ES-I3 (cell line): ENCODE measurements around the gene MITD1.
A peak's percentile ranks its signal among the peaks of the same experiment; 100 is the strongest.
"Not testable (repeated sequence)": the region's sequence is repeated elsewhere in the genome, so short reads cannot be mapped to it uniquely, and the experiment has no call there.

ENCODE experiments used
- H3K36me3 ChIP-seq: 2 replicates; pipeline ENCODE4 v1.6.1; 2013; ENCODE audit warnings: mild to moderate bottlenecking, low read length, control low read depth, moderate library complexity; ENCODE audit not compliant: insufficient read depth
- H3K4me1 ChIP-seq: 2 replicates; pipeline ENCODE4 v1.6.1; 2013; ENCODE audit warnings: mild to moderate bottlenecking, control low read depth, low read length; ENCODE audit not compliant: insufficient read depth
- H3K9ac ChIP-seq: 2 replicates; pipeline ENCODE4 v1.6.1; 2013; ENCODE audit warnings: low read depth, mild to moderate bottlenecking, low read length, moderate library complexity
- H3K9me3 ChIP-seq: 2 replicates; pipeline ENCODE4 v1.6.1; 2013; ENCODE audit warnings: mild to moderate bottlenecking, low read length, moderate library complexity; ENCODE audit not compliant: control insufficient read depth, insufficient read depth

MITD1 gene

DNA sequence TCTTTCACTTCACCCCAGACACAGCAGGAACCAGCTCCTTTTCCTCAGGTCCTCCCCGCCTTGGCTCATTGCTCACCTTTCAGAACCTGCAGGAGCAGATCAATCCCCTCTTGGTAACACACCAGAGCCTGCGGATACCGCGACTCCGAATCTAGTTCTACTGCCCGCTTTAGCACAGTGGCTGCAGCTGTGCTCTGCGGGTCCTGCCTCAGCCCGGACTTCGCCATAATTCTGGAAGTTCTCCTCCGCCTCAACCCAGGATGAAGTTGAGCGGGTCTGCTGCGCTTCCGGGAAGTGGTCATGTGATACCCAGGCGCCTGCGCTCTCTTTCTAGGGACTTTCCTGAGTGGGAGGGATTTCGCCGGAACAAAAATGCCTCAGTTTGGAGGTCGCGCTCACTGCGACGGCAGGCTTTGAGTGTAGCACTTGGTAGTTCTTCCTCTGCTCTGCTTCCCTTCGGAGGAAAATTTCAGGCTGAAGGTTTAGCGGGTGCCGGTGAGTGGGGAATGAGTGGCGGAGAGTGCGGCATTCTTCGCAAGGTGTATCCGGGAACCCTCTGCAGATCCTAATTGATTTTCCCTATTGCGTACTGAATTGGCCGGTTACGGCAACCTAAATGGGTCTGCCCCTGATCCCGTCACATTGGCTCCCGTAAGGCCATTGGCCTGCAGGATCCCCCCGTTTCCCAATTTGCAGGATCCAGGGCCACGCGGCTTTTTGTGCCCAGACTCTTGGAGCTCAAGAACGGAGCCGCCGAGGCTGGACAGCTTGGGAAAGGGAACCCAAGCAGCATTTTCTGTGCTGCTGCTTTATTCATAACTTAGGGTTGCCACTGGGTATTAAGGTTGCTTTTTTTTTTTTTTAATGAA, at the start of gene MITD1, which contains the start of gene MRPL30:
Gene MITD1, minus strand, starts transcription at position 304 of the 869 bp plus-strand sequence. Its CDS starts 77 bp downstream, at position 227.
Gene MRPL30, plus strand, starts transcription at position 430 of the 869 bp plus-strand sequence. CDS start 5,020 bp downstream, outside the sequence.
- no peaks in the 10 kb centered on the region for H3K9me3 ChIP-seq
- H3K36me3 ChIP-seq, result no peaks in the 10 kb centered on the region
- peak within 1 kb of the TSS; percentile 90 for H3K9ac ChIP-seq
- H3K4me1 ChIP-seq, result 0 out of 2 replicates have a peak, but pooled peaks cover 4% of the 10 kb centered on the region

- Histone ChIP-seq H3K9ac (no peak overlapping the region), H3K36me3 (no peaks in the 10 kb centered on the region), H3K9me3 (no peaks in the 10 kb centered on the region), H3K4me1 (no peaks in the 10 kb centered on the region)
These were observed 37.2 kb upstream of the MITD1 start for GRCh38 chr2:99217929-99218501.

DNA sequence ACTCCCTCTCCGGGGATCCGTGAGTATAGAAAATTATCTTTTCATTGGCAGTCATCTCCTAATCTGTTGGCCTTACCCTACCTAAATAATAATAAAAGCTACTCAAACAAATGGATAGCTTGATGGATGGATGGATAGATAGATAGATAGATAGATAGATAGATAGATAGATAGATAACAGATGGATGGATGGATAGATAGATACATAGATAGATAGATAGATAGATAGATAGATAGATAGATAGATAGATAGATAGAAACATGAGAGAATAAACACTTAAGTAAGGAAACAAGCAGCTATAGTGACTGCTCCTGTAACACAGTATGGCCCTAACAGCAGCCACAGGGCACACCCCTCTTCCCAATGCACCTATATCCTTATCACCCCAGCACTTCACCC, 35.2 kb upstream of the MITD1 start:
- H3K4me1 ChIP-seq, result no peaks in the 10 kb centered on the region
- H3K9ac ChIP-seq, result no peak overlapping the region
- no peaks in the 10 kb centered on the region; the same call in 1 of the 2 replicates for H3K9me3 ChIP-seq
- no peaks in the 10 kb centered on the region for H3K36me3 ChIP-seq

GRCh38 chr2:99205491-99205890, 24.6 kb upstream of the MITD1 start:
- Histone ChIP-seq H3K36me3 (peaks cover 6% of the 10 kb centered on the region; the same call in 1 of the 2 replicates), H3K9ac (no peak overlapping the region), H3K4me1 (no peaks in the 10 kb centered on the region), H3K9me3 (peaks cover 10% of the 10 kb centered on the region)

DNA sequence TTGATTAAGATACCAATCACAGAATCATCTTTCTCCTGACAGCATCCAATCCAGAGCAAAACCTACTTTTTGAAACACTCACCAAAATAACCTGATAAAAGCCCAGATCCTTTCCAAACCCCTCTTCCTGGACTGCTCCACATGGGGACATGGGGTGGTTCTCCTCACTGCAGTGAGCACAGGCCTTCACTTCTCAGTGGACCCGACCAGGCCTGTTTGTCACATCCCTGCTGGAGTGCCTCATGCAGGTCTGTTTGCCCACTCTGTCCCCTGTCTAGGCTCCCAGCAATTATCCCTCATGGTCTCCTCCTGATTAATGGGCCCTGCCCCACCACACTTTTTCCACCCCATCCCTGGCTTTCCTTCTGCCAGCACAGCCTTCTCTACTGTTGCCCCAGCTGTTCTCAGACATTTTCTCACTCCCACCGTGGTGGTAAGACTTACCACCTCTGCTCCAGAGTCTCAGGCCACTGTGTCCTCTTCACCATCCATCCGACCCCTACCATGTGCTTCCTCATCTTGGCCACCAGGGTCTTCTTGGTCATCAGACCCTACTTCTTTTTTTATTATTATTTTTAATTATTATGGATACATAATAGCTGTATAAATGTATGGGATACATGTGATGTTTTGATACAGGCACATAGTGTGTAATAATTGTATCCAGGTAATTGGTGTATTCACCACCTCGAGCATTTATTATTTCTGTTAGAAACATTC, 21.3 kb upstream of the MITD1 start:
- no peaks in the 10 kb centered on the region for H3K4me1 ChIP-seq
- H3K36me3 ChIP-seq, result peaks cover 16% of the 10 kb centered on the region
- no peak overlapping the region for H3K9ac ChIP-seq
- peaks cover 10% of the 10 kb centered on the region; the same call in 1 of the 2 replicates for H3K9me3 ChIP-seq

DNA sequence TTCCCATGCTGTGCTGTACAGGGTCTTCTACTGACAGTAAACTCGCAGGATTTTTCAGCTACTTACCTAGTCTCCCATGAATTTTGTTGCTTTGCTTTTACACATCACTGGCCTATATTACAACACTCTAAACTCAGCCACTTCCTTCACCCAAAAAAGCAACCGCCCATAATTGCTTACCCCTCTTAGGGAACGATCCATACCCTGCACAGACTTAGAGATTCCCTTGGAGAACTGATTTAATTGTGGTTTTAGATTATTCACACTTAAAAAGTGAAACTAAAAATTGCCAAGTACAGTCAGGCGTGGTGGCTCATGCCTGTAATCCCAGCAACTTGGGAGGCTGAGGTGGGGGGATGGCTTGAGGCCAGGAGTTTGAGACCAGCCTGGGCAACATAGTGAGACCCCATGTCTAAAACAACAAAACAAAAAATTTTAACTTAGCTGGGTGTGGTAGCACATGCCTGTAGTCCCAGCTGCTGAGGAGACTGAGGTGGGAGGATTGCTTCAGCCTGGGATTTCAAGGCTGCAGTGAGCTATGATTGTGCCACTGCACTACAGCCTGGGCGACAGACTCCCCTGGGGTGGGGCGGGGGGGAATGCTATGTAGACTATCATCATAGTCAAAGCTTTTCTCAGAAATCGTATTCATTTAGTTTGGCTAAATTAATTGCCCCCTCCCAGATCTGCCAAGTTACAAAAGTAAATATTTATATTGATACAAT, 19.4 kb upstream of the MITD1 start:
- H3K9ac ChIP-seq, result no peak overlapping the region
- no peaks in the 10 kb centered on the region for H3K4me1 ChIP-seq
- H3K36me3 ChIP-seq, result peaks cover 22% of the 10 kb centered on the region; the same call in 1 of the 2 replicates
- 0 out of 2 replicates have a peak, but pooled peaks cover 3% of the 10 kb centered on the region for H3K9me3 ChIP-seq

- no peaks in the 10 kb centered on the region for H3K9me3 ChIP-seq
- H3K9ac ChIP-seq, result no peak overlapping the region
- peaks cover 23% of the 10 kb centered on the region; the same call in 1 of the 2 replicates for H3K36me3 ChIP-seq
These were observed 17.4 kb upstream of the MITD1 start for GRCh38 chr2:99198103-99198841.

DNA sequence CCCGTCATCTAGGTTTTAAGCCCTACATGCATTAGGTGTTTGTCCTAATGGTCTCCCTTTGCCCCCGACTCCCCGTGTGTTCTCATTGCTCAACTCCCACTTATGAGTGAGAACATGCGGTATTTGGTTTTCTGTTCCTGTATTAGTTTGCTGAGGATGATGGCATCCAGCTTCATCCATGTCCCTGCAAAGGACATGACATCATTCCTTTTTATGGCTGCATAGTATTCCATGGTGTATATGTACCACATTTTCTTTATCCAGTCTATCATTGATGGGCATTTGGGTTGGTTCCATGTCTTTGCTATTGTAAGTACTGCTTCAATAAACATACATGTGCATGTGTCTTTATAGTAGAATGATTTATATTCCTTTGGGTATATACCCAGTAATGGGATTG, 11.5 kb upstream of the MITD1 start:
- H3K9ac ChIP-seq, H3K4me1 ChIP-seq, H3K9me3 ChIP-seq: not testable (repeated sequence)
- H3K36me3 ChIP-seq, result peaks cover 16% of the 10 kb centered on the region; the same call in 1 of the 2 replicates

More at GRCh38 chr2:99198103-99198841, 17.4 kb upstream of the MITD1 start:
- no peaks in the 10 kb centered on the region for H3K4me1 ChIP-seq

DNA sequence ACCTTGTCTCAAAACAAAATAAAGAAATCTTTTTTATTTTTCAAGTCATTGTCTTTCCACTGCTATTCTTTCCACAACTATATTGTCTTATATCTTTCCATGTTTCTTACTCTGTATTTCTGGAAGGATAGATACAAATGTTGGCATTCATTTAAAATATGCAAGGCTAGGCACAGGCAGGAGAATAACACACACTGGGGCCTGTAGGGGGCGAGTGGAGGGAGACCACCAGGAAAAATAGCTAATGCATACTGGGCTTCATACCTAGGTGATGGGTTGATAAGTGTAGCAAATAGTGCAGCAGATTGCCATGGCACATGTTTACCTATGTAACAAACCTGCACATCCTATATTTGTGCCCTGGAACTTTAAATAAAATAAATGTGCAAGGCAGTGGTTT, 9.7 kb upstream of the MITD1 start:
- Histone ChIP-seq H3K9me3 (no peaks in the 10 kb centered on the region), H3K4me1 (no peaks in the 10 kb centered on the region), H3K9ac (no peak overlapping the region), H3K36me3 (peaks cover 7% of the 10 kb centered on the region; the same call in 1 of the 2 replicates)

DNA sequence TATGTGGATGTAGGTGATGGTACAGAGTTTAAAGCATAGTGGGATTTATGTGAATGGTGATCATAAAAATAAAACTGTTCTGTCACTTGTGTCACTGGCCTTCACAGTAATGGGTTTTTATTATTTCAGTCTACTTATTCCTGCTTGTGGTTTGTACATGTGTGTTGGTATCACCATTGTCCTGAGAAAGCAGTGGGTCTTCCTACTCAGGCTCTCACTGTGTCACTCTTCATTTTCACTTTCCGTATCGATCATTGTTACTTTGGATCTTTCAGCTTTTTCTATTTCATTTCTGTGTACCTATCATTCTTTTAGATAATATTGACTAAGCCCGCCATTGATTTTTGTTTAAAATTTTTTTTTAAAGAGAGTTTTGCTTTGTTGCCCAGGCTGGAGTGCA, 7.5 kb upstream of the MITD1 start:
- no peaks in the 10 kb centered on the region for H3K9me3 ChIP-seq
- H3K36me3 ChIP-seq, result 0 out of 2 replicates have a peak, but pooled peaks cover 4% of the 10 kb centered on the region
- no peaks in the 10 kb centered on the region for H3K4me1 ChIP-seq
- H3K9ac ChIP-seq, result no peak overlapping the region

- Histone ChIP-seq H3K4me1 (0 out of 2 replicates have a peak, but pooled peaks cover 4% of the 10 kb centered on the region), H3K9me3 (no peaks in the 10 kb centered on the region), H3K9ac (no peak overlapping the region), H3K36me3 (0 out of 2 replicates have a peak, but pooled peaks cover 4% of the 10 kb centered on the region)
These were observed 6.2 kb upstream of the MITD1 start for GRCh38 chr2:99187011-99187410.

DNA sequence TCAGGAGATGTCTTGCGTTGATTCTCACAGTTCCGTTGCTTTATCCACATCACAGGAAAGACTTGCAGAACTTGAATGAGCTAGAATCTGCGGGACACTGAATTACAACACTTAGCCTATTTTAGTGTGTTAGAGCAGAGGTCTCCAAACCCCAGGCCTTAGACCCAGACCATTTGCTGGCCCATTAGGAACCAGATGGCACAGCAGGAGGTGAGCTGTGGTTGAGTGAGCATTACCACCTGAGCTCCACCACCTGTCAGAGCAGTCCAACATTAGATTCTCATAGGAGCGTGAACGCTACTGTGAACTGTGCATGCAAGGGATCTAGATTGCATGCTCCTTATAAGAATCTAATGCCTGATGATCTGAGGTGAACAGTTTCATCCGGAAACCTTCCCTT, 4.0 kb upstream of the MITD1 start:
- Histone ChIP-seq H3K9ac (no peak overlapping the region), H3K36me3 (0 out of 2 replicates have a peak, but pooled peaks cover 4% of the 10 kb centered on the region), H3K9me3 (no peaks in the 10 kb centered on the region), H3K4me1 (0 out of 2 replicates have a peak, but pooled peaks cover 4% of the 10 kb centered on the region)

DNA sequence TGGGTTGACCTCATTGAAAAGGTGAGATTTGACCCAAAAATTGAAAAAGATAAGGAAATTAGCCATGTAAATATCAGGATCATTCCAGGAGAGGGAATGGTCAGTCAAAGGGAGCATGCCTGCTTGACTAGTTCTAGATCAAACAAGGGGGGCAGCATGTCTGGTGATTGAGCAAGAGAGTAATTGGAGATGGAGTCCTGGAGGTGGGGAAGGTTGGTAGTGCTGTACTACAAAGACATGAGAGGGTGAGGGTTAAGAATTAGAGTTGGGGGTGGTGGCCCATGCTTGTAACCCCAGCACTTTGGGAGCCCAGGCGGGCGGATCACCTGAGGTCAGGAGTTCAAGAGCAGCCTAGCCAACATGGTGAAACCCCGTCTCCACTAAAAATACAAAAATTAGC, 2.2 kb upstream of the MITD1 start:
- Histone ChIP-seq H3K9me3 (no peaks in the 10 kb centered on the region), H3K9ac (no peak overlapping the region)

More for the DNA sequence above, 2.2 kb upstream of the MITD1 start:
- Histone ChIP-seq H3K4me1 (0 out of 2 replicates have a peak, but pooled peaks cover 4% of the 10 kb centered on the region), H3K36me3 (no peaks in the 10 kb centered on the region)
